OCI-LY7 (cell line): Measurements from ENCODE around the gene NACA. TPM values are rescaled to one million over a fixed set of nuclear protein-coding genes. Genes with fewer than 3 reads are reported as not detected.

Experiments
- BruUV-seq: library from RNA; stranded (reverse); fragments of 400-500 nt; replicated peaks from 2 replicates; lab custom pipeline; 2021; lab: Mats Ljungman, UMichigan
- CTCF ChIA-PET: fragments of 300-600 bp; sonication (Branson Sonifier 250); formaldehyde crosslinking; loops from one replicate; lab custom pipeline; 2022; ENCODE audit warnings: antibody characterized with exemption; ENCODE audit not compliant: unreplicated experiment; lab: Charles Lee
- POLR2A ChIA-PET: fragments of 300-600 bp; sonication (Branson Sonifier 250); formaldehyde crosslinking; loops from one replicate; lab custom pipeline; 2022; ENCODE audit warnings: antibody characterized with exemption; lab: Charles Lee
- DNase-seq: peaks from one replicate; pipeline ENCODE4 v3.0.0-alpha.2; 2015; ENCODE audit warnings: low spot score
- H2AFZ ChIP-seq: fragments of 200-600 bp; sonication (generic), shearing (Covaris generic); 2 replicates; pipeline ENCODE4 v1.6.1; 2014; ENCODE audit warnings: mild to moderate bottlenecking, antibody characterized with exemption, low read length, moderate library complexity
- H3K27ac ChIP-seq: fragments of 200-600 bp; sonication (generic); 2 replicates; pipeline ENCODE4 v1.5.1; 2014; ENCODE audit warnings: mixed run types, low read depth, mild to moderate bottlenecking, moderate library complexity, low read length, inconsistent platforms; ENCODE audit not compliant: poor library complexity, severe bottlenecking
- H3K36me3 ChIP-seq: fragments of 200-600 bp; sonication (generic); 2 replicates; pipeline ENCODE4 v1.6.1; 2014; ENCODE audit warnings: mild to moderate bottlenecking, antibody characterized with exemption, low read length, moderate library complexity, mixed read lengths; ENCODE audit not compliant: insufficient read depth
- H3K4me1 ChIP-seq: fragments of 200-600 bp; sonication (generic); 2 replicates; pipeline ENCODE4 v1.5.1; 2014; ENCODE audit warnings: mild to moderate bottlenecking, low read length; ENCODE audit not compliant: insufficient read depth, poor library complexity, severe bottlenecking
- H3K4me2 ChIP-seq: fragments of 200-600 bp; sonication (generic); 2 replicates; pipeline ENCODE4 v1.6.1; 2014; ENCODE audit warnings: mild to moderate bottlenecking, low read length
- H3K4me3 ChIP-seq: fragments of 200-600 bp; sonication (generic); 2 replicates; pipeline ENCODE4 v1.5.1; 2014; ENCODE audit warnings: mild to moderate bottlenecking, low read depth, low read length; ENCODE audit not compliant: poor library complexity, severe bottlenecking
- H3K79me2 ChIP-seq: fragments of 200-600 bp; sonication (generic); 2 replicates; pipeline ENCODE4 v1.6.1; 2016; ENCODE audit warnings: low read depth, mild to moderate bottlenecking, low read length, moderate library complexity, mixed read lengths; ENCODE audit not compliant: insufficient read depth
- H3K9me2 ChIP-seq: fragments of 200-600 bp; sonication (generic); 2 replicates; pipeline ENCODE4 v1.6.1; 2016; ENCODE audit warnings: mild to moderate bottlenecking, low read length, mixed read lengths; ENCODE audit not compliant: insufficient read depth
- H3K9me3 ChIP-seq: fragments of 200-600 bp; sonication (generic); 2 replicates; pipeline ENCODE4 v1.6.1; 2014; ENCODE audit warnings: mild to moderate bottlenecking, mixed run types, low read length, mixed read lengths
- H4K20me1 ChIP-seq: fragments of 200-600 bp; sonication (generic); 2 replicates; pipeline ENCODE4 v1.6.1; 2014; ENCODE audit warnings: mild to moderate bottlenecking, antibody characterized with exemption, low read length, moderate library complexity, mixed read lengths; ENCODE audit not compliant: insufficient read depth
- CTCF ChIP-seq: fragments of 200-600 bp; sonication (generic); conservative IDR thresholded peaks from 2 replicates; pipeline ENCODE4 v1.5.1; 2014; ENCODE audit warnings: mild to moderate bottlenecking, antibody characterized with exemption, low read length, moderate library complexity, mixed read lengths
- EZH2phosphoT487 ChIP-seq: fragments of 200-600 bp; sonication (generic); IDR thresholded peaks from 2 replicates; pipeline ENCODE4 v1.6.1; 2018; ENCODE audit warnings: low read depth, borderline replicate concordance, mild to moderate bottlenecking, mixed run types, antibody characterized with exemption, low read length, moderate library complexity, mixed read lengths
- intact Hi-C: fragments of 100-400 bp; cut with micrococcal nuclease; formaldehyde crosslinking; loops from one replicate; pipeline ENCODE4 v1.10.0; 2022; ENCODE audit not compliant: unreplicated experiment
- total RNA-seq, 2 experiments: library from RNA; depleted of rRNA in 1 of 2; stranded (reverse); fragments of >200 nt in 1 of 2; shearing (Covaris generic) in 1 of 2; gene quantifications; 2 replicates each; pipeline ENCODE4 v1.2.3, GENCODE V29; 2014 to 2022

NACA gene
- total RNA-seq, 2 experiments from 2014 or later: 892 to 1,723 TPM

DNA sequence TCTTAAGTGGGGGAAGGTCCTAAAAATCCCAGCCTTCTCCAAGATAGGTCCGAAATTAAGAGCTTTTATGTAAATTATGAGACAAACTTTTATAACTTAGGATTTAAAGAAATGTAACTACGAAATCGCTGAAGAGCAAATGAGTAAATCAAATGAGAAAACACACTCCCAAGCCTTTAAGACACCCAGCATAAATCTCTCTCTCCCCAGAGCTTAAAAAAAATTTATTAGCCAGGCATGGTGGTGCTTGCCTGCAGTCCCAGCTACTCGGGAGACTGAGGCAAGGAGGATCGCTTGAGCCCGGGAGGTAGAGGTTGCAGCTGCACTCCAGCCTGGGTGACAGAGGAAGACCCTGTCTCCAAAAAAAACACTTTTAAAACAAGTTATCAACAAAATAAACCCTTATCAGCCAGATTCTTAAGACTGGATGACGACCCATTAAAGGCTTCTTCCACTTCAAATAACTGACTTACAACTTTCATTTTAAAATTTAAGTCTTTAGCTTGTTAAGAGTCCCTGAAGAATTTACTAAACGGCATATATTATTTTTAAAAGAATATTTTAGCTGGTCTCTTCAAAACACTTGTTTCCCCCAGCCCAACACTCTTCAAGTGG lies 40.2 kb downstream of the NACA start:
- Histone ChIP-seq H3K4me2 (peak overlapping the region; percentile 77), H3K4me1 (peaks cover 39% of the 10 kb centered on the region), H3K9me2 (no peaks in the 10 kb centered on the region), H2AFZ (no peak overlapping the region), H4K20me1 (peaks cover 30% of the 10 kb centered on the region), H3K36me3 (peaks cover 75% of the 10 kb centered on the region), H3K4me3 (peak overlapping the region; percentile 94), H3K79me2 (peaks cover 90% of the 10 kb centered on the region), H3K27ac (peak overlapping the region; percentile 22), H3K9me3 (no peaks in the 10 kb centered on the region)
- no TSS peak for BruUV-seq
- intact Hi-C loops: loop anchor here (5.0 kb wide), 2 partner anchors 402 to 758 kb away; partner anchors contain the start of genes NAB2 and PYM1
- no peak for DNase-seq
- TF ChIP-seq EZH2phosphoT487: no peak
- no peak for TF ChIP-seq CTCF
- CTCF ChIA-PET: no interaction called here
- POLR2A ChIA-PET: interaction anchor here (0.6 to 2.0 kb wide), 9 partner anchors 9 to 435 kb away, joined by 3 to 12 read pairs (median 4); partner anchors contain the start of genes ATP5F1B and NACA

DNA sequence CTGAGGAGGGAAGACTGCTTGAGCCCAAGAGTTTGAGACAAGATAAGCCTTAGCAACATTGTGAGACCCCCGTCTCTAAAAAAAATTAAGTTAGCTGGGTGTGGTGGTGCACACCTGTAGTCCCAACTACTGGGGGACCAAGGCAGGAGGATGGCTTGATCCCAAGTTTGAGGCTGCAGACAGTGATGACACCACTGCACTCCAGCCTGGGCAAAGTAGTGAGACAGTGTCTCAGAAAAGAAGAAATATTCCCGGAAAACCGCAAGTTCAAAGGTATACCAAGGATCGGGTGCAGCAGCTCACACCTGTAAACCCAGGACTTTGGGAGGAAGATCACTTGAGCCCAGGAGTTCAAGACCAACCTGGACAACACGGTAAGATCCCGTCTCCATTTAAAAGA lies 42.8 kb downstream of the NACA start:
- ChIA-PET POLR2A (interaction anchor here (0.6 to 1.2 kb wide), 4 partner anchors 9 to 36 kb away, joined by 3 to 9 read pairs (median 4); no protein-coding TSS in a partner anchor), CTCF (no interaction called here)
- Histone ChIP-seq H3K4me2 (no peak overlapping the region), H3K27ac (no peak overlapping the region), H3K36me3 (peaks cover 95% of the 10 kb centered on the region), H4K20me1 (peaks cover 39% of the 10 kb centered on the region), H3K4me1 (peaks cover 26% of the 10 kb centered on the region), H2AFZ (no peak overlapping the region), H3K79me2 (peaks cover 100% of the 10 kb centered on the region), H3K9me2 (no peaks in the 10 kb centered on the region), H3K4me3 (no peak overlapping the region), H3K9me3 (no peaks in the 10 kb centered on the region)
- no TSS peak for BruUV-seq
- intact Hi-C loops: no loop called here
- TF ChIP-seq CTCF (no peak), EZH2phosphoT487 (no peak)
- DNase-seq: no peak
